B cell (primary cell): ENCODE measurements around the gene ZDHHC11. TPM values are rescaled to one million over a fixed set of nuclear protein-coding genes. Genes with fewer than 3 reads are reported as not detected.

Experiments used
- ATAC-seq: fragments of 200-7000 bp; cut with Tn5 transposase; one replicate; pipeline ENCODE4 v1.10.0; 2021; ENCODE audit warnings: low read depth, mild to moderate bottlenecking, moderate number of reproducible peaks, moderate library complexity
- CTCF ChIA-PET: fragments of 350-600 bp; sonication (Branson Sonifier 250); formaldehyde crosslinking; loops from one replicate; lab custom pipeline; 2021; ENCODE audit warnings: antibody characterized with exemption, inconsistent platforms; lab: Charles Lee
- POLR2A ChIA-PET: fragments of 350-600 bp; sonication (Branson Sonifier 250); formaldehyde crosslinking; loops from one replicate; lab custom pipeline; 2021; ENCODE audit warnings: antibody characterized with exemption; lab: Charles Lee
- DNase-seq: peaks from one replicate; pipeline ENCODE4 v3.0.0; 2013
- H2AFZ ChIP-seq: 2 replicates; pipeline ENCODE4 v1.6.1; 2012; ENCODE audit warnings: mild to moderate bottlenecking, low read depth, low read length; ENCODE audit not compliant: insufficient read depth, poor library complexity, severe bottlenecking
- H3K27ac ChIP-seq, 2 donors: 1 replicate in 1 of 2; 2 replicates in 1 of 2; pipeline ENCODE4 v1.5.1; 2012 to 2013; ENCODE audit warnings: low read length in 2 of 2, mild to moderate bottlenecking in 2 of 2, moderate library complexity in 1 of 2
- H3K27me3 ChIP-seq, 4 experiments: fragments of 200-600 bp in 1 of 4; sonication (generic) in 1 of 4; replicated peaks in 1 of 4; 1 replicate in 2 of 4; 2 replicates in 2 of 4; pipeline versions ENCODE4 v1.6.1 to v1.7.0; 2013 to 2016; ENCODE audit warnings: low read length in 3 of 4, mild to moderate bottlenecking in 2 of 4, mixed read lengths in 1 of 4, moderate library complexity in 1 of 4; ENCODE audit not compliant: insufficient read depth in 4 of 4, control insufficient read depth in 3 of 4; ENCODE audit errors: control extremely low read depth in 1 of 4
- H3K36me3 ChIP-seq, 2 experiments: replicated peaks in 1 of 2; 1 replicate in 1 of 2; 2 replicates in 1 of 2; pipeline versions ENCODE4 v1.6.1 to v1.7.1; 2013; ENCODE audit warnings: low read length in 1 of 2; ENCODE audit not compliant: insufficient read depth in 2 of 2, control insufficient read depth in 1 of 2; ENCODE audit errors: control extremely low read depth in 1 of 2, extremely low read depth in 1 of 2
- H3K4me1 ChIP-seq, 2 donors: fragments of 200-600 bp in 1 of 2; sonication (generic) in 1 of 2; 1 replicate in 1 of 2; 2 replicates in 1 of 2; pipeline versions ENCODE4 v1.5.1 to v1.6.1; 2013 to 2017; ENCODE audit warnings: low read length in 2 of 2; ENCODE audit not compliant: control insufficient read depth in 2 of 2, insufficient read depth in 2 of 2
- H3K4me2 ChIP-seq: replicated peaks from 2 replicates; pipeline ENCODE3; 2012; ENCODE audit warnings: mild to moderate bottlenecking, low read depth, low read length; ENCODE audit not compliant: poor library complexity, severe bottlenecking
- H3K4me3 ChIP-seq, 5 experiments: fragments of 200-600 bp in 1 of 5; sonication (generic) in 1 of 5; 1 replicate in 3 of 5; 2 replicates in 2 of 5; pipeline versions ENCODE4 v1.5.1 to v1.7.0; 2011 to 2016; ENCODE audit warnings: low read length in 4 of 5, mild to moderate bottlenecking in 4 of 5, low read depth in 2 of 5, control low read depth in 1 of 5, moderate library complexity in 1 of 5; ENCODE audit not compliant: insufficient read depth in 1 of 5; ENCODE audit errors: control extremely low read depth in 1 of 5, extremely low read depth in 1 of 5
- H3K79me2 ChIP-seq: fragments of 200-600 bp; sonication (generic); one replicate; pipeline ENCODE4 v1.6.0; 2016; ENCODE audit warnings: low read length; ENCODE audit not compliant: control insufficient read depth, insufficient read depth
- H3K9ac ChIP-seq: fragments of 200-600 bp; sonication (generic); 2 replicates; pipeline ENCODE4 v1.6.1; 2017; ENCODE audit warnings: mild to moderate bottlenecking, low read length, moderate library complexity
- H3K9me3 ChIP-seq, 3 donors: one replicate each; pipeline versions ENCODE4 v1.6.1 to v1.7.1; 2013; ENCODE audit warnings: low read length in 2 of 3; ENCODE audit not compliant: control insufficient read depth in 2 of 3, insufficient read depth in 1 of 3; ENCODE audit errors: control extremely low read depth in 1 of 3
- H4K20me1 ChIP-seq: 2 replicates; pipeline ENCODE4 v1.6.0; 2012; ENCODE audit warnings: mild to moderate bottlenecking, low read length; ENCODE audit not compliant: insufficient read depth, control insufficient read depth, poor library complexity, severe bottlenecking
- H3K27ac Mint-ChIP-seq: one replicate; pipeline ENCODE4 v1.8.0; 2021; ENCODE audit warnings: mixed read lengths
- H3K27me3 Mint-ChIP-seq: one replicate; pipeline ENCODE4 v1.8.0; 2021; ENCODE audit warnings: mixed read lengths
- H3K4me1 Mint-ChIP-seq: one replicate; pipeline ENCODE4 v1.8.0; 2021; ENCODE audit warnings: mixed read lengths
- H3K4me3 Mint-ChIP-seq: one replicate; pipeline ENCODE4 v1.8.0; 2021; ENCODE audit warnings: mixed read lengths
- H3K9me3 Mint-ChIP-seq: one replicate; pipeline ENCODE4 v1.8.0; 2022; ENCODE audit warnings: mixed read lengths; ENCODE audit not compliant: insufficient read depth
- EZH2 ChIP-seq: IDR thresholded peaks from 2 replicates; pipeline ENCODE4 v1.6.1; 2012; ENCODE audit warnings: borderline replicate concordance, low read depth, mild to moderate bottlenecking, moderate library complexity, low read length; ENCODE audit not compliant: insufficient read depth, poor library complexity, severe bottlenecking
- WGBS: methylation state at CpG from one replicate; pipeline ENCODE4 v1.1.5; 2013; ENCODE audit warnings: missing lambda C conversion rate; ENCODE audit not compliant: insufficient coverage; 5-methylcytosine and 5-hydroxymethylcytosine counted together
- intact Hi-C: fragments of 100-400 bp; cut with micrococcal nuclease; formaldehyde crosslinking; loops from one replicate; pipeline ENCODE4 v1.10.0; 2022
- polyA plus RNA-seq: library from polyadenylated mRNA; depleted of rRNA; stranded (reverse); fragments of >200 nt; gene quantifications from 2 replicates; pipeline ENCODE4 v1.2.3, GENCODE V29; 2012
- total RNA-seq, 2 donors: library from RNA; stranded (reverse); fragments of 120-200 nt in 1 of 2; gene quantifications; 1 replicate in 1 of 2; 2 replicates in 1 of 2; pipeline versions ENCODE4 v1.2.3 to v1.2.4, GENCODE V29; 2013 to 2022
- TF ChIP-seq, protein P1 (sequence below): fragments of 200-600 bp; IDR thresholded peaks from one replicate; pipeline ENCODE4 v1.8.0; 2022; ENCODE audit warnings: antibody characterized with exemption, mild to moderate bottlenecking

ZDHHC11 gene
- total and polyA plus RNA-seq, 2 donors (not counting 1 experiment from before 2014, with no cell fraction given) = 0.69 to 3.0 TPM

DNA sequence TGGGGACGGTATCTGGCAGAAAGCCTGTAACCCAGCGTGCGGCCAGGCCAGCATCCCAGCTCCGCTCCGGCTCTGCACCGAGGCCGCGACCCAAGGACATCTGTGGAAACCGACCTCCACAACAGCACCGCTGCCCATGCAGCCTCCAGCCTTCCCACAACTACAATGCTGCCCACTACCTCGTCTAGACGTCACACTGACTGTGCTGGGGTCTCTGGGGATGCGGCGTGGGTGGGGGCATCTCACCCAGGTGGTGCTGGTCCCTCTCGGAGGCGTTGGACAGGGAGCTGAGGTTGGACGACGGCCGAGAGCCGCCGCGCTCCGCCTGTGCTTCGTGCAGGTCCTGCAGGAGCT, 14.4 kb upstream of the ZDHHC11 start:
- H3K4me1 Mint-ChIP-seq = no peaks in the 10 kb centered on the region
- H3K4me3 Mint-ChIP-seq = no peak overlapping the region
- TF ChIP-seq, protein P1, sequence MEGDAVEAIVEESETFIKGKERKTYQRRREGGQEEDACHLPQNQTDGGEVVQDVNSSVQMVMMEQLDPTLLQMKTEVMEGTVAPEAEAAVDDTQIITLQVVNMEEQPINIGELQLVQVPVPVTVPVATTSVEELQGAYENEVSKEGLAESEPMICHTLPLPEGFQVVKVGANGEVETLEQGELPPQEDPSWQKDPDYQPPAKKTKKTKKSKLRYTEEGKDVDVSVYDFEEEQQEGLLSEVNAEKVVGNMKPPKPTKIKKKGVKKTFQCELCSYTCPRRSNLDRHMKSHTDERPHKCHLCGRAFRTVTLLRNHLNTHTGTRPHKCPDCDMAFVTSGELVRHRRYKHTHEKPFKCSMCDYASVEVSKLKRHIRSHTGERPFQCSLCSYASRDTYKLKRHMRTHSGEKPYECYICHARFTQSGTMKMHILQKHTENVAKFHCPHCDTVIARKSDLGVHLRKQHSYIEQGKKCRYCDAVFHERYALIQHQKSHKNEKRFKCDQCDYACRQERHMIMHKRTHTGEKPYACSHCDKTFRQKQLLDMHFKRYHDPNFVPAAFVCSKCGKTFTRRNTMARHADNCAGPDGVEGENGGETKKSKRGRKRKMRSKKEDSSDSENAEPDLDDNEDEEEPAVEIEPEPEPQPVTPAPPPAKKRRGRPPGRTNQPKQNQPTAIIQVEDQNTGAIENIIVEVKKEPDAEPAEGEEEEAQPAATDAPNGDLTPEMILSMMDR = no peak
- no peak for TF ChIP-seq EZH2
- CTCF ChIA-PET = no interaction called here
- no peak for DNase-seq
- peaks cover 0 to 6% (median 0%) of the 10 kb centered on the region in 3 donors for H3K9me3 ChIP-seq
- no peaks in the 10 kb centered on the region for H3K27me3 Mint-ChIP-seq
- H3K4me2 ChIP-seq = no peak overlapping the region
- POLR2A ChIA-PET = no interaction called here
- H3K27ac ChIP-seq = no peak overlapping the region
- H3K4me3 ChIP-seq = no peak overlapping the region
- no peaks in the 10 kb centered on the region for H3K9me3 Mint-ChIP-seq
- H3K27ac Mint-ChIP-seq = no peak overlapping the region
- no peaks in the 10 kb centered on the region for H3K4me1 ChIP-seq
- WGBS = 96% methylated on average over 23 of the region's 24 CpGs
- H3K9ac ChIP-seq = no peak overlapping the region
- intact Hi-C loops = no loop called here
- no peaks in the 10 kb centered on the region for H3K79me2 ChIP-seq
- H4K20me1 ChIP-seq = no peaks in the 10 kb centered on the region
- H3K27me3 ChIP-seq = no peaks in the 10 kb centered on the region
- no peak for ATAC-seq
- H3K36me3 ChIP-seq = peaks cover 3 to 74% of the 10 kb centered on the region in 2 experiments
- no peak overlapping the region for H2AFZ ChIP-seq

DNA sequence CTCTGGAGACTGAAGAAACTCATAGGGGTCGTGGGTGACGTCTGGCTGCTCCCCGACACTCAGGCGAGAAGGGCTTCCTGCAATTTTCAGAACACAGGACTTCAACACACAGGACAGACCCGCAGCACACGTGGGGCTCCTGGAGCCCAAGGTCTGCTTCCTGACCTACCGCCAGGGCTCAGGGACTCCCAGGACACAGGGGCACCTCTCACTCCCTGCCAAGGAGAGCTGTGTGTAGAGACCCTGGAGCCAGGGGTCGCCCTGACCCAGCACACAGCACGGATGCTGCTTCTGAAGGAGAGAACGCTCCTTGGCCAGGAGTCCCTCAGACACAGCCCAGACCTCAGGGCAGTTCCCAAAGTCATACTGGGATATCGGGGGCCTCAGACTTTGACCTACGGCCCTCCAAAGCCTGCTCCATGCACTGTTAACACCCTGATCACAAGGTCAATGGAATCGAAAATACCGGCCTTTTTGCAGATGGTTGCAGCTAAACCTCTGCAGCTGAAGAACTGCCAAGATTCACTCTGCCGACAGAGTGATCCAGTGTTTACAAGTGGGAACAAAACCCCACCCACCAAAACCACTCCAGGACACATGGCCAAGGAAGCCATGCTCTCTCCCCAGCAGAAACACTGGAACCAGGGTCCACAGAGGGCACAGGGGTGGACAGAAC, 13.8 kb upstream of the ZDHHC11 start:
- ATAC-seq (no peak), DNase-seq (no peak)
- POLR2A ChIA-PET = no interaction called here
- Mint-ChIP-seq H3K4me1 (no peaks in the 10 kb centered on the region), H3K9me3 (no peaks in the 10 kb centered on the region), H3K27ac (no peak overlapping the region), H3K4me3 (no peak overlapping the region), H3K27me3 (no peaks in the 10 kb centered on the region)
- no peaks in the 10 kb centered on the region for H4K20me1 ChIP-seq
- intact Hi-C loops = no loop called here
- no peak overlapping the region for H3K4me3 ChIP-seq
- no peak overlapping the region for H3K4me2 ChIP-seq
- no peaks in the 10 kb centered on the region for H3K4me1 ChIP-seq
- TF ChIP-seq EZH2 = no peak
- TF ChIP-seq, protein P1 = no peak
- H2AFZ ChIP-seq = no peak overlapping the region
- no peak overlapping the region for H3K27ac ChIP-seq
- peaks cover 1 to 69% of the 10 kb centered on the region in 2 experiments for H3K36me3 ChIP-seq
- WGBS = 97% methylated on average over 15 of the region's 15 CpGs
- no peaks in the 10 kb centered on the region for H3K79me2 ChIP-seq
- peaks cover 0 to 6% (median 0%) of the 10 kb centered on the region in 3 donors for H3K9me3 ChIP-seq
- no peaks in the 10 kb centered on the region for H3K27me3 ChIP-seq
- no peak overlapping the region for H3K9ac ChIP-seq
- CTCF ChIA-PET = no interaction called here
